GM12874 (cell line): ENCODE data around the gene FSTL3.

Experiments used
- CTCF ChIP-seq: IDR thresholded peaks from 2 replicates; pipeline ENCODE4 v1.5.1; 2011; ENCODE audit warnings: low read depth, mild to moderate bottlenecking, control low read depth, low read length, moderate library complexity; ENCODE audit not compliant: insufficient read depth

FSTL3 gene

GRCh38 chr19:658916-659839, 17.0 kb upstream of the FSTL3 start:
- no peak for TF ChIP-seq CTCF

- TF ChIP-seq CTCF: no peak
Observed at GRCh38 chr19:660793-661426, 15.3 kb upstream of the FSTL3 start.

GRCh38 chr19:661427-662196, 14.6 kb upstream of the FSTL3 start:
- TF ChIP-seq CTCF: no peak

- no peak for TF ChIP-seq CTCF
Observed at GRCh38 chr19:662207-662961, 13.8 kb upstream of the FSTL3 start.

GRCh38 chr19:662962-663681, 13.1 kb upstream of the FSTL3 start, which contains the start of gene RNF126:
Gene RNF126, minus strand, starts transcription at chr19:663214. Its CDS starts 93 bp downstream, at chr19:663121.
- no peak for TF ChIP-seq CTCF

GRCh38 chr19:663682-664117, 12.5 kb upstream of the FSTL3 start:
- no peak for TF ChIP-seq CTCF
